Pons (tissue), 1 donor: ENCODE results near the gene ATP5PO.
"Not testable (repeated sequence)": the region's sequence is repeated elsewhere in the genome, so short reads cannot be mapped to it uniquely, and the experiment has no call there.

ENCODE experiments used
- DNase-seq: peaks from one replicate; pipeline ENCODE4 v3.0.0-alpha.2; 2016; ENCODE audit warnings: low spot score

The ATP5PO gene

DNA sequence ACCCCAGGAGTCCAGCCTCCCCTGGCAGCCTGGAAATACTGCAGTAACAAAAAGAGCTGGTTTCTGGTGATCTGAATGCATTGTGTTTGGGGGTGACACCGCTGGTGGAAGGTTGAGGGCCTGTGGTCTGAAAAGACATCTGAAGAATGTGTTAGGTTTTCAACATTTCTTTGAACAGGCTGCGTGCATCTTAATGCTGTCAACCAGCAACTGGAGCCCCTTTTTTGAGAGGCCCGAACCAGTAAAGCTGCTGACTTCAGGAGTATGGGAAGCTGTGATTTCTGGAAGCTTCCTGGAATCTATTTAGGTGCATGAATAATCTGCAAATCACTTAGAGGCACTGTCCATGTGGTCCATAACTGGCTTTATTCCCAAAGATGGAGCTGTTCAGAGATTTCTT lies 17.0 kb downstream of the ATP5PO start:
- no peak for DNase-seq

DNA sequence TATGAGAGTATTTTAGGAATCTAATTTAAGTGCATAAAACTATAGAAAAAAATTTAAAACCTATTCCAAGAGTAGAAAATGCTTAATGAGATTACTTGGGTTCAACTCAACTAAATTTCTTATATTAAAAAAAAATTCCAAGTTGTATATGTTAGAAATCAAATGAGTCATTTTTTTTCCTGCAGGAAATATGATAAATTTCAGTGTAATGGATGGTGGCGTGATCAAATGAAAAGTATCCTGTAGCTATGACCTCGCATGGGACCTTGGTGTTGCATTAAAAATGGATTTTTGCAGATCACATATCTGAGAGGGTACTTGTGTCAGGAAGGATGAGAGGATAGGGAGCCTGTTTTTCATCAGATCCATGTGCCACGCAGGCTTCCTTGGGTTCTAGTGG lies 17.9 kb downstream of the ATP5PO start:
- DNase-seq = no peak

DNA sequence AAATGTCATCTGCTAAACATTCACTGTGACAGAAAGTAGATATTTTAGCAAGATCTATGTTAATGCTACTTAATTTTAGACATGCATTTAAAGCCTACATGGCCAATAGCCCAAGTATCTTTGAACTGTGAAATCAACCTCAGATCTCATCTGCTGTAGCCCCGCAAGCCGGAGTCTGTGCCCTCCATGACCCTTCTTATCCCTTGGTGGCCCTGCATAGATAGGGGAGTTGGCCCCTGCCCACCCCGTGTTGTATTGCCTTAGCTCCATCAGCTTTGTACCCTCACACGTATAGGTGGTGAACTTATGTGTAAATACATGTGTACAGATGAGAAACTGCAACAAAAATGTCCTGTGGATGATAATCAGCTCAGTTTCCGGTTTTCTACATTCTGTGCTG lies 18.5 kb downstream of the ATP5PO start:
- DNase-seq = no peak

DNA sequence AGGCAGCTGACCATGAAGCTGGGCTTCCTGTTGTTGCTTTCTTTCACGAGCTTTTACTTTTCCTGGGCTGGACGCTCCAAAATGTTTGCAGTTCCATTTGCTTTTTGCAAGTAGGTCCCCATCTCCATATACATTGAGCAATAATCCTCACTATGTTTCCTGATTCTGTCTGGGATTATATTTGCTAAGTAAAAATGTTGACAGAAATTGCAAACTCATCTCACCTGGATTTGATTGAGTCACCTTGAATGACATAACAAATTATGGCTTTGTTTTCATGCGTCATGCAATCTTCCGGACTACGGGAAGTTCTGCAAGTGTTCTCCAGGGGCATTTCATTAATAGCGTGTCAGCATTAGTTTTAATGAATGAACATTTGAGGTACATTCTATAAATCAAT lies 18.9 kb downstream of the ATP5PO start:
- DNase-seq = no peak

DNA sequence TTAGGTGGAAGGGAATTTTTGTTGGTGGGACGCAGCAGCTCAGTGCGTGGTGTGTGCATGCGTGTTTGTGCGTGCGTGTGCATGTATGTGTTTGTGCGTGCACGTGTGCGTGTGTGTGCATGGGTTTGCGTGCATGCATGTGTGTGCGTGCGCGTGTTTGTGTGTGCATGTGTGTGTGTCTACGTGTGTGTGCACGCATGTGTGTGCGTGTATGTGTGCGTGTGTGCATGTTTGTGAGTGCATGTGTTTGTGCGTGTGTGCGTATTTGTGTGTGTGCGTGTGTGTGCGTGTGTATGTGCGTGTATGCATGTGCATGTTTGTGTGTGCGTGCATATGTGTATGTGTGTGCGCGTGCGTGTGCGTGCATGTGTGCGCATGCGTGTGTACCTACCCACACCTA lies 20.2 kb downstream of the ATP5PO start:
- DNase-seq = no peak

DNA sequence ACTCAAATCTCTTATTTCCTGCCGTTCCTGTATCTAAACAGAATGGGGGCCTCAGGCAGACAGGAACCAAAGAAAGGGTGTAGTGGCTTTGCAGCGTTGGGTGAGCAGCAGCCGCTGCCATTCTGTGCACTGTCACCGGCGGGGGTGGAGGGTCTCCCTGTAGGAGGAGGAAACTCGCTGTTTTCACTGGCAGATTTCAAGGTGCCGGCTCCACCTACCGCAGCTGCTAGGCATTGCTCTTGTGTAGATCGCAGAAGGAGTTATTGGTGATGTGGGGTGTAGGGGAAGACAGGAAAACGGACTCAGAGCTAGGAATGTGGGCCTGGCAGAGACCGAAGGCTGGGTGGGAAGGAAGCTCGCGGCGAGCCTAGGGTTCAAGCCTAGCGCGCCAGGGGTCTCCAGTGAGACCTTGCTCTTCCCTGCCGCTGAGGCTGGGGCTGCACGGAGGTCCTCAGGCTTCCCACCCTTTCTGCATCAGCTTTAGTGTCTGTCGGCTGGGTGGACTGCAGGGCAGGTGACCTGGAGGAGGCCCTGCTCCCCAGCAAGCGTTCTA lies 20.8 kb downstream of the ATP5PO start:
- peak; percentile 58 for DNase-seq

DNA sequence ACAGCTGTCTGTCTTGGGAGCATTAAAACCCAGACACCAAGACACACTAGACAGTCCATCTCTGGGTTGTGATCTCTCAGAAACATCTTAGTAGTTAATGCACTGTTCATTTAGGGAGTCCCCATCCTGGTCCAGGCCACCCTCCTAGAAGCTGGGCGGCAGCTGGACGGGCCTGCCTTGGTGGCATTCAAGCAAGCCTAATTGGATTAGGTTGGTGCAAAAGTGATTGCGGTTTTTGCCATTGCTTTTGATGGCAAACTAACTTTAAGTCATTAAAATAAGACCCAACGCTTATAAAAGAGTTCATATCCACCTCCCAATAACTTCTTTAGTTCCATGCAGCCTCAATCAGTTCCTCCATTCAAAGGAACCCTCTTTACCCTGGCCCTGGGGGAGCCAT lies 21.7 kb downstream of the ATP5PO start:
- no peak for DNase-seq

DNA sequence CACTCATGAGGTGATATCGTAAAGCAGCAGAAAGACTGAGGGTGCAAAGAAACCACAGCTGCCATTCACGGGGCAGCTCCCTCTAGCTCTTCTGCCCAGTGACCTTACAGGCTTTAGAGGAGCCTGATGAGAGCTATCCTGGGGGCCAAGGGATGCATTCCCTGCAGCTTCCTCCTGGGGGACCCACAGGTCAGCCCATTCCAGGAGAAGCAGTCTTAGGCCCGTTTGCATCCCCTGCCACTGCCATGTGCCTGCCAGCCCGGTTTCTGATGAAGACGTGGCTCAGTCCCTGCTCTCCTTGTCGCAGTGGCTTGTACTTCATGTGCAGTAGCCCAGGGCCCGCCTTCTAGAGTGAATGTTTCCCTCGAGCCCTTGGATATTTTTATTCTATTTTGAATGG lies 22.8 kb downstream of the ATP5PO start:
- no peak for DNase-seq

DNA sequence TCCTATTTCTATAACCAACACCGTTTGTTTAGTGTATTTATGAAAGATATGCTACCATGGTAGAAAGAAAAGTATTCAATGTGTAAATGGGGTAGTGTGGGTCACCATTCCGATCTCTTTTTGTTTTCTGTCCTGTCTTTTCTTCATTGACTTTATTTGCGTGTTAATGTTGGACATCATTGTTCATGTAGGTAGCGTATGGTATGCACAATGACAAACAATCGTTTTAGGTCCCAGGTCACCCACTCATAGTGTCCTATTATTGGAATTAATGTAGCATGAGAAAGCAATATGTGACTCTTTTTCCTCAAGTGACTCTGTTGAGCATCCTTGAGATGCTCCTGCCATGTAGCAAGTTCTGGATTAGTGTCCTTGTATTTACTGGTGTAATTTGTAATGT lies 25.4 kb downstream of the ATP5PO start:
- no peak for DNase-seq

DNA sequence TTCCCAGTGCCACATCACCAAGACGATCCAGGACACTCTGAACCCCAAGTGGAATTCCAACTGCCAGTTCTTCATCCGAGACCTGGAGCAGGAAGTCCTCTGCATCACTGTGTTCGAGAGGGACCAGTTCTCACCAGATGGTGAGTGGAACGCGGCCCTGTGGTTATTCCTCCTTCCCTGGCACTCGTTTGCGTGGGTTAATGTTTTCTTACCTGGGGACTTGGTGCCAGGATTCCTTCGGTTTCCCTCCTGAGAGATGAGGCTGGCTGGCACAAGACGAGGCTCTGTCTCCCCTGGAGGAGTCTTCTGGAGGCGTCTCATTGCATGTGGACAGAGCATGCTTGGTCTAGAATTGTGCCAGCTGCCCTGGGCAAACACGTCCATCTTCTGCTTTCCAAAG lies 29.3 kb downstream of the ATP5PO start:
- no peak for DNase-seq

DNA sequence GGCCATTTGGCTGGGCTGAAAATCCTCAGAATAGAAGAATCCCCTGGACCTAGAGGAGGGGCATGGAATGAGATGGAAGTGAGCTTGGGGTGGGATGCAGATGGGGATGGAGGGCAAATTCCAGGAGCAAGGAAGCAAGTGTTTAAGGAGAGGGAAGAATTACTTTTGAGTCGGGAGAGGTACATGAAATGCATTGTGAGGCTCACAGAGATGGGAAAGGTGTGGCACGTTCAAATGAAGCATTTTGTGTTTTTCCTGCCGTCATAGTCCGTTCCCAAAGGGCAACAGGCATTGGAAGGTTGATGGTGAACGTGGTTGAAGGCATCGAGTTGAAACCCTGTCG lies 30.5 kb downstream of the ATP5PO start:
- DNase-seq = no peak

DNA sequence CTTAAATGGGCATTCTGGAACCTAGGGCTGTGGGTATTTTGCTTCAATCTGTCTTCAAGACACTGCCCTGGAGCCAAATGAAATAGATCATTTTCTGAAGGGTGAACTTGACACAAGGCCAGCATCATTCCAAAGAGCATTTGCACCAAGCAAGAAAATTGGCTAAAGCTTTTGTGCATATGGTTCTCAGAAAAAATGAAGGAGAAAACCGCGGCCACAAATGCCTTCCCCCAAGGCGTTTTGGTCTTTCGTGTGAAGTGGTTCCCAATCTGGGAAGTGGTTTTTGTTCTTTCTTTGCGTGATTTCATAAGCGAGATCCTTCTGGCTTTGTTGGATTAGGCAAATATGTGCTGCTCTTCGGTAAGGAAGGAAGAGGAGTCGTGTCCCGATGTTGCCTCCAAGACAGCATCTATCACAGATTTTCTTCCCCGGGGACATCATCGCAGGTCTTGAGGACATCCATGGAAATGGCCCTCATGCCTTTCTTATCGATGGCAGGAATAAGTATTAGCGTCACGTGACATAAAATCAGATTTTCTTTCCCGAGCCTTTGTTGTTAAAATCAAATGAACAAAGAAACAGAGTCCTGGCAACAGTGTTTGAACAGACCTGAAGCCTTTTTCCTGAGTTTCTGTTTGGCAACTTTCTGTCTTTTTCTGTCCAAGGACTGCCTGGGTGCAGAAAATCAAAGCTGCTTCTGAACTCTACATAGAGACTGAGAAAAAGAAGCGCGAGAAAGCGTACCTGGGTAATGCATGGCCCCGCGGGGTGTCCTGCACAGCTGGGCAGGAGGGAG lies 31.0 kb downstream of the ATP5PO start:
- no peak for DNase-seq

DNA sequence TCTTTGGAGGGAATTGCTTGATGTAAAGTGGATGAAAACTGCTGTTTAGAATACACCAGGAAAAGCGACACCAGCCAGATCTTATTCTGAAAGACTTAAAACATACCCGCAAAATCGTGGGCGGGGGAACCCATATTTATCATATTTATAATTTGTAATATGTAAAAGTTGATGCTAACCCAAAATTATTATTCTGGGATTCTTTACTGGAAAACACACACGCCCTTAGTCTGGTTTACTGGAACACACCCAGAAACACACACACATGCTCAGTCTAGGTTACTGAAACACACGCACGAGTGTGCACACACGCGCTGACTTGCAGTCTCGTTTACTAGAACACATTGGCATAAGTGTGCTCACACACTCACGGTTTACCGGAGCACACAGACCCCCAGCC lies 32.5 kb downstream of the ATP5PO start:
- DNase-seq = no peak

DNA sequence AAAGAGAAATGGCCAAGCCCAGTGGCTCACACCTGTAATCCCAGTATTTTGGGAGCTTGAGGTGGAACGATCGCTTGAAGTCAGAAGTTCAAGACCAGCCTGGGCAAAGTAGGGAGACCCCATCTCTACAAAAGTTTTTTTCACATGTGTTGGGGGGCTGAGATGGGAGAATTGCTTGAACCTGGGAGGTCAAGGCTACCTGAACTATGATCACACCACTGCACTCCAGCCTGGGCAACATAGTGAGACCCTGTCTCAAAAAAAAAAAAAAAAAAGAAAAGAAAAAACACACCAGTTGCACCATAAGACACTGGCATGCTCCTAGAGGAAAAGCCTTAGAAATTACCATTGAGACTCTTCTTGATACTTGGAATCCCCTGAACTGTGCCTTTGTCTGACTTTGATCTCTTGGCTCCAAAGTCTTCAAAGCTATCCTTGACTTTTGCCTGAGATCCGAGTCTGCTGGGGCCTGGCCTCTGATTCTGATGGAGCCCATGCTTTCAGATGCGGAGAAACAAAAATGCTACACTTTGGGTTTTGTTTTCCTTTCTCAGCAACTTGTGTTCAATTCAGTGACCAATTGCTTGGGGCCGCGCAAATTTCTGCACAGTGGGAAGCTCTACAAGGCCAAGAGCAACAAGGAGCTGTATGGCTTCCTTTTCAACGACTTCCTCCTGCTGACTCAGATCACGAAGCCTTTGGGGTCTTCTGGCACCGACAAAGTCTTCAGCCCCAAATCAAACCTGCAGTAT lies 33.7 kb downstream of the ATP5PO start:
- no peak for DNase-seq

DNA sequence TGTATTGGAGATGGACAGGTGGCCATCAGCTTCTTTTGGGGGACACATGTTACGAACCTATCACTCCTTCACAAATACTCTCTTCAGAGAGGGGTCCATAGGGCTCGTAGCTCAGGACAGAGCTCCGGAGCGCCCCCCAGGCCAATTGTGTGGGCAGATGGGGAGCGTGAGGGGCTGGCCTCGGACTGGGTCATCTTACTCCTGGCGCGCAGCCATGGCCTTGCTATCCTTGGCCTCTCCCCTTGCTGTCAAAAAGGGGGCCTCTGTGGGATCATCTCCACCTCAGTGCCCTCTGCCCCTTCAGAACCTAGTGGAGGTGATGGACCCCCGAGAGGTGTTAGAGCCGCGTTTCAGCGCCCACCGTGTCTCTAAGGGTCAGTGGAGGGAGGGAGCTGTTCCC lies 35.0 kb downstream of the ATP5PO start:
- DNase-seq = no peak

DNA sequence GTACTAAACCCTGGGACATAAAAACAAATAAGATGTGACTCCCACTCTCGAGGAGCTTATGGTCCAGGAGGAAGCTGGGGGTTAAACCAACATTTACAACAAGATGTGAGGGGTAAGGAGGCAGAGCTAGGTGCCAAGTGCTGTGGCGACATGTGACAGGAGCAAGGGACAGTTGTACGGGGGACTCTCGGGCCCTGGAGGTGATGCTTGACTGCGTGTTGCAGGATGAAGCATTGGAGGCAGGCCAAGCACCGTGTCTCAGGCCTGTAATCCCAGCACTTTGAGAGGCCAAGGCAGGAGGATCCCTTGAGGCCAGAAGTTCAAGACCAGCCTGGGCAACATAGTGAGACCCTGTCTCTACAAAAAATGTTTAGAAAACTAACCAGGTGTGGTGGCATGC lies 36.8 kb downstream of the ATP5PO start:
- DNase-seq = no peak

DNA sequence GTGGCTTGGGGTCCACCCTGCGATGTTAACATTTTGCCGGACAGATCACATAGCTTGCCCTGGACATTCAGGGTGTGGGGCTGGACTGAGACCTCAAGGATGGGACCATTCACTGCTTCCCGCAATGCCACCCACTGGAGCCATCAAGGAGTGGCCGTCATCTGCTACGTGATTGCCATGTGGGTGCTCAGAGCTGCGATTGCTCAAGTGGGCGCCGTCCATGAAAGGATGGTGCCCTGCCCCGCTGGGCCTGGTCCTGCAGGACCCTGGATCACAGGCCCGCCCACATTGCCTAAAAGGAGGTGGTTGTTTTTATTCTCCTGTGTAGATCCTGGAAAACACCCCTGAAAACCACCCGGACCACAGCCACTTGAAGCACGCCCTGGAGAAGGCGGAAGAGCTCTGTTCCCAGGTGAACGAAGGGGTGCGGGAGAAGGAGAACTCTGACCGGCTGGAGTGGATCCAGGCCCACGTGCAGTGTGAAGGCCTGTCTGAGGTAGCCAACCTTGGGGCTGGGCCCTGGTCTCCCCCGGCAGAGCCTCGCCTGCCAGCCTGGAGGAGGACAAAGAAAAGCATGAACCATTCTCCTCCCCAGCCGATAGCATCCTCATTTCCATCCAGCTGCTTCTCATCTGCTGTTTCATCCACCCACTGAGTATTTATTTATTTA lies 40.4 kb downstream of the ATP5PO start:
- no peak for DNase-seq

DNA sequence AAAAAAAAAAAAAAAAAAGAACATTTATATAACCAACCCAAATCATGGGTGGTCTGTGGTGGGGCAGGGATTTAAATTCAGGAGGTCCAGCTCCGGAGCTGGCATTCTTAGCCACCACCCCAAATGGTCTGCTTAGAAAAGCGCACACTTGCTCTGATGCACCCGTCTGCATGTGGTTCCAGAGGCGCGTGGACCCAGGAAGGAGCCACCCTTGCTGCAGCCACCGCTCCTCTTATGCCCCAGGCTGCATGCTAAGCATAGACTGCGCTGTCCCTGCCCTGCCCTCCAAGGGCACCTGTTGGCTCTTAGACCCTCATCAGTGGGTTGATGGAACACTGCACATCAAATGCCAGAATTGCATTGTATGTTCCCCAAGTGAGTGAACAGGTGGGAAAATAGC lies 41.4 kb downstream of the ATP5PO start:
- no peak for DNase-seq

DNA sequence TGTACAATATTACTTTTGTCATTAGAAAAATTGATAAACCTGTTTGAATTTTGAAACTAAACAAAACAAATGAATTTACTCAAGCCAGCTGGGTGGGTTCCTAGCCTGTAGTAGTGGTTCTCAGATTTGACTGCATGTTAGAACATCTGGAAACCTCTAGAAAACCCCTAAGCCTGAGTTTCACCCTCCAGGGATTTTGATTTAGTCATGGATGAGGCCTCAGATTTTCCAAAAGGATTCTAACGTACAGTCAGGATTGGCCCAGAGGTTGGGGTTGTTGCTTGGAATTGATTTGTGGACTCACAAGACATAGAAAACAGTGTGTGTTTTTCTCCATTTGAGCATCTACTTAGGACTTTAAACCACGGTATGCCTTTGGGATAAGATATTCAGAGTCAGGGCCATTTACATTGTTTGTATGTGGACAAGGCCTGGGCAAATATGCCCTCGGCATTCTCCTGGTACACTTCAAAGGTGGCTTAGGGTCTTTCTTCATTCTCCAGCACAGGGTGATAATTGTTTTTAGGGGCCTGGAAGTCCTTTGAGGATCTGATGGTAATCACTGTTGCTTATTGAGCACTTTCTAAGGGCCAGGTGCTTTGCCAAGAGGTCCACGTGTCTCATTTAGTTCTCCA lies 42.6 kb downstream of the ATP5PO start:
- no peak for DNase-seq

DNA sequence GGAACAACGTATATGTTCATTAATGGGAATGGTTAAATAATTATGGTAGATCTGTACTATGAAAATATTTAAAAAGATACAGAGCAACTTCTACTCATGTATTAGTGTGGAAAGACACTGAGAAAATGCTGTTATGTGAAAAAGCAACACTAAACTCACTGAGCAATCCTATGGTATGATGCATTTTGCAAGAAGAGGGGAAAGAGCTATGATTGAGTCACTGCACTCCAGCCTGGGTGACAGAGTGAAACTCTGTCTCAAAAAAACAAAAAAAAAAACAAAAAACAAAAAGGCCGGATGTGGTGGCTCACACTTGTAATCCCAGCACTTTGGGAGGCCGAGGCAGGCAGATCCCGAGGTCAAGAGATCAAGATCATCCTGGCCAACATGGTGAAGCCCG lies 44.4 kb downstream of the ATP5PO start:
- DNase-seq = no peak

DNA sequence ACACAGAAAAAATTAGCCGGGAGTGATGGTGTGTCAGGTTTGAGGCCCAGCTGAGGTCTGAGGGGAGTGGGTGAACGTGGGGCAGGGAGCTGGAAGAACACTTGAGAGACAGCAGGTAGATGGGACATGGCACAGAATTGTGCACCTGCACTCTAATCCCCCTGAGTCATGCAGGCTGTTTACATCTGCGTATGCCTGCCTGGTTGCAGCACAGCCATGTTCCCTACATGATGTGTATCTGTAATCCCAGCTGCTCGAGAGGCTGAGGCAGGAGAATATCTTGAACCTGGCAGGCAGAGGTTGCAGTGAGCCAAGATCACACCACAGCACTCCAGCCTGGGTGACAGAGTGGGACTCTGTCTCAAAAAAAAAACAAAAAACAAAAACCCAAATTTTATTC lies 44.8 kb downstream of the ATP5PO start:
- DNase-seq = no peak

DNA sequence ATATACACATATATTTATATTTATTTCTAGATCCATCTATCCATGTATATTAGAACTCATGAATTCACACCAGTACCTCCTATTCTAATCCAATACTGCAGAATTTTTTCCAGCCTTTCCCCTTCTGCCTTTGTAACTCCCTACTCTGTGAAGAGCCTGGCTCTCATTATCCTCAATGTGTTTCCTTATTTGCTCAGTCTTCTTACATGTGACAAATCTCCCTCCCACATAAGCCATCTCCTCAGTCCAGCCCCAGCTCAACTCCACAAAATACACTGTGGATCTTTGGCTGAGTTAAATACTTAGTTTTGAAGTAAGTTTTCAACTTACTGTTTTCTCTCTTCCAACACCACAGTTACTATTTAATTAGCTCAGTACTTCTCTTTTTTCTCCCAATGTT lies 45.7 kb downstream of the ATP5PO start:
- no peak for DNase-seq

DNA sequence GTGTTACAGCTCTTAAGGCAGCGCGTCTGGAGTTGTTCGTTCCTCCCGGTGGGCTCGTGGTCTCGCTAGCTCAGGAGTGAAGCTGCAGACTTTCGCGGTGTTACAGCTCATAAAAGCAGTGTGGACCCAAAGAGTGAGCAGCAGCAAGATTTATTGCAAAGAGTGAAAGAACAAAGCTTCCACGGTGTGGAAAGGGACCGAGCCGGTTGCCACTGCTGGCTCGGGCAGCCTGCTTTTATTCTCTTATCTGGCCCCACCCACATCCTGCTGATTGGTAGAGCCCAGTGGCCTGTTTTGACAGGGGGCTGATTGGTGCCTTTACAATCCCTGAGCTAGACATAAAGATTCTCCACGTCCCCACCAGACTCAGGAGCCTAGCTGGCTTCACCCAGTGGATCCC lies 47.7 kb downstream of the ATP5PO start:
- not testable (repeated sequence) for DNase-seq
